Stomach (tissue), 4 donors: ENCODE measurements around the gene DLGAP1.

Experiments
- CTCF ChIP-seq, 7 experiments: fragments of 450-650 bp in 4 of 7; fragments of 200-600 bp in 3 of 7; sonication (generic) in 3 of 7; IDR thresholded peaks; one replicate each; pipeline ENCODE4 v1.5.1; 2016 to 2019; ENCODE audit warnings: antibody characterized with exemption in 7 of 7, control low read depth in 2 of 7, mild to moderate bottlenecking in 1 of 7
- POLR2A ChIP-seq, 4 donors: fragments of 450-650 bp; IDR thresholded peaks; one replicate each; pipeline ENCODE4 v1.6.1; 2016; ENCODE audit warnings: antibody characterized with exemption in 4 of 4, control low read depth in 2 of 4, mild to moderate bottlenecking in 1 of 4, moderate library complexity in 1 of 4
- POLR2AphosphoS5 ChIP-seq, 3 donors: sonication (generic); formaldehyde crosslinking; IDR thresholded peaks; one replicate each; pipeline ENCODE4 v1.6.1; 2016; ENCODE audit warnings: antibody characterized with exemption in 3 of 3

DNA sequence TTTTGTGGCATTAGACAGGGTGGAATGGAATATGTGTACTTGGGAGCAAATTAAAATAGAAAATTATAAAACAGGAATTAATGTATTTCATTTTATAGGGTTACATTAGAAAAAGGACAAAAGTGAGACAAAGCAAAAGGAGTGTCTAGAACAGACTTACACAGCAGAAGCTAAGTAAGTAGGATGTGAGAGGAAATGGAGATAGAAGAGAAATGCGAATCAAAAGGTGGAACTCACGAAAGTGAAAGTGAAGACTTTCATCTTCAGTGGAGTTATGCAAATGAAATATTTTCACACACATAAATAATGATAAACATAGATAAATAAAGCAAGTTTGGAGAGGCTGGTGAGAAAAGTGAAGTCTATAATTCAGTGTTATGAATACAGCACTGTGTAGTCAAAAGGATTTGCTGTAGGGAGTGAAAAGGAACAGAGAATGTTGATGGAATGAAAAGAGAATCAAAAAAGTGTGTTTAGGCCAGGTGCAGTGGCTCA, 94.8 kb downstream of the DLGAP1 start:
- no peak for TF ChIP-seq CTCF (IDR thresholded peaks at IDR 0.05)
- no peak for TF ChIP-seq POLR2A (IDR thresholded peaks at IDR 0.05)
- TF ChIP-seq POLR2AphosphoS5 (IDR thresholded peaks at IDR 0.05), result no peak
